ENCODE results near the gene MRC2.
"Not testable (repeated sequence)": the region's sequence is repeated elsewhere in the genome, so short reads cannot be mapped to it uniquely, and the experiment has no call there.

DNA sequence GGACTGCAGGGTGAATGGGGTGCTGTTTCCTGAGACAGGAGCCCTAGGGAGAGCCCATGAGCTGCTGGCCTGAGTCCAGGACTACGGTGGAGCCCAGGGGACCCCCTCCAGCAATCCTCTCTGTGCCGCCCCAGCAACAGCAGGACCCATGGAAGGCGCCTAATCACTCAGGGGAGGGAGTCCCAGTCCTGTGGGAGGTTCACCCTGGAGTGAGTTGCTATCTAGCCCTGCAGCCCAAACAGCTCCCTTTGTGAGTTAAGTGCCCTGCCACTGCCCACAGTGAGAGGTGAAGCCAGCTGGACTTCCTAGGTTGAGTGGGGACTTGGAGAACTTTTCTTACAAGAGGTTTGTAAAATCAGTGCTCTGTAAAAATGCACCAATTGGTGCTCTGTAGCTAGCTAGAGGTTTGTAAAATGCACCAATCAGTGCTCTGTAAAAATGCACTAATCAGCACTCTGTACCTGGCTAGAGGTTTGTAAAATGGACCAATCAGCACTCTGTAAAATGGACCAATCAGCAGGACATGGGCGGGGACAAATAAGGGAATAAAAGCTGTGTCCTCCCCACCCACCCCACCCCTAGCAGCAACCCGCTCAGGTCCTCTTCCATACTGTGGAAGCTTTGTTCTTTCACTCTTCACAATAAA, 67.7 kb downstream of the MRC2 start:
- not testable (repeated sequence) for TF ChIP-seq SREBF2 (IDR thresholded peaks at IDR 0.05)
- TF ChIP-seq, protein P1, sequence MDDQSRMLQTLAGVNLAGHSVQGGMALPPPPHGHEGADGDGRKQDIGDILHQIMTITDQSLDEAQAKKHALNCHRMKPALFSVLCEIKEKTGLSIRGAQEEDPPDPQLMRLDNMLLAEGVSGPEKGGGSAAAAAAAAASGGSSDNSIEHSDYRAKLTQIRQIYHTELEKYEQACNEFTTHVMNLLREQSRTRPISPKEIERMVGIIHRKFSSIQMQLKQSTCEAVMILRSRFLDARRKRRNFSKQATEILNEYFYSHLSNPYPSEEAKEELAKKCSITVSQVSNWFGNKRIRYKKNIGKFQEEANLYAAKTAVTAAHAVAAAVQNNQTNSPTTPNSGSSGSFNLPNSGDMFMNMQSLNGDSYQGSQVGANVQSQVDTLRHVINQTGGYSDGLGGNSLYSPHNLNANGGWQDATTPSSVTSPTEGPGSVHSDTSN (IDR thresholded peaks at IDR 0.05): not testable (repeated sequence)

Data from A549 (cell line).